Astrocyte of the cerebellum (primary cell): ENCODE results near the gene PIAS2.

Experiments used
- DNase-seq: peaks from one replicate; pipeline ENCODE4 v3.0.0-alpha.2; 2011; ENCODE audit warnings: low read depth
- H3K4me3 ChIP-seq: 2 replicates; pipeline ENCODE4 v1.5.1; 2011; ENCODE audit warnings: mild to moderate bottlenecking, low read depth, low read length, moderate library complexity
- CTCF ChIP-seq: IDR thresholded peaks from 2 replicates; pipeline ENCODE4 v1.5.1; 2012; ENCODE audit warnings: low read length, low read depth, moderate library complexity, mild to moderate bottlenecking; ENCODE audit errors: missing control alignments
- in situ Hi-C: cut with HindIII; loops from 2 replicates; pipeline ENCODE4 v1.10.0; 2017; ENCODE audit warnings: low sequenced_read_pairs

Gene PIAS2

GRCh38 chr18:46829531-46829930 lies 87.8 kb downstream of the PIAS2 start:
- no peak overlapping the region for H3K4me3 ChIP-seq
- in situ Hi-C loops, result no loop called here
- DNase-seq, result no peak
- TF ChIP-seq CTCF, result no peak

- H3K4me3 ChIP-seq, result no peak overlapping the region
- DNase-seq, result no peak
- no peak for TF ChIP-seq CTCF
- in situ Hi-C loops, result no loop called here
These were observed 95.2 kb downstream of the PIAS2 start for GRCh38 chr18:46821856-46822711.

- no peak overlapping the region for H3K4me3 ChIP-seq
- TF ChIP-seq CTCF, result no peak
- in situ Hi-C loops, result no loop called here
- no peak for DNase-seq
These were observed 96.4 kb downstream of the PIAS2 start for GRCh38 chr18:46820863-46821262.

- in situ Hi-C loops, result no loop called here
- DNase-seq, result no peak
- no peak for TF ChIP-seq CTCF
- H3K4me3 ChIP-seq, result no peak overlapping the region
These were observed 101.6 kb downstream of the PIAS2 start for GRCh38 chr18:46815661-46816060.

GRCh38 chr18:46814399-46814798 lies 102.9 kb downstream of the PIAS2 start:
- no peak for DNase-seq
- TF ChIP-seq CTCF, result no peak
- in situ Hi-C loops, result no loop called here
- H3K4me3 ChIP-seq, result no peak overlapping the region

- no peak for DNase-seq
- TF ChIP-seq CTCF, result no peak
- H3K4me3 ChIP-seq, result no peak overlapping the region
- in situ Hi-C loops, result no loop called here
These were observed 105.0 kb downstream of the PIAS2 start for GRCh38 chr18:46812311-46812710.
